ENCODE results near the gene CAP2.
"Not testable (repeated sequence)": the region's sequence is repeated elsewhere in the genome, so short reads cannot be mapped to it uniquely, and the experiment has no call there.

The CAP2 gene

GRCh38 chr6:17419189-17419575 lies 25.8 kb downstream of the CAP2 start:
- Histone ChIP-seq H3K27ac (peak overlapping the region in 10 of 11 experiments; percentile 58 to 100 (median 96); a peak in 20 of 22 replicates), H4K20me1 (no peaks in the 10 kb centered on the region), H3K9ac (peak overlapping the region in 9 of 11 experiments; percentile 52 to 93 (median 85); a peak in 18 of 22 replicates), H3K36me3 (peaks cover 0 to 36% (median 7%) of the 10 kb centered on the region in 11 experiments; a peak in 13 of 22 replicates), H3K4me2 (peak overlapping the region; percentile 57 to 90 (median 78)), H3K4me3 (peak overlapping the region in 3 of 10 experiments; percentile 12 to 30 (median 12); a peak in 2 of 20 replicates), H3K4me1 (peaks cover 31 to 83% (median 74%) of the 10 kb centered on the region in 10 experiments), H3K9me3 (replicated peaks in 1 of 11) (peaks cover 0 to 38% (median 27%) of the 10 kb centered on the region in 11 experiments; a peak in 16 of 22 replicates), H3K27me3 (no peaks in the 10 kb centered on the region)
- TF ChIP-seq Cebpa-rat (IDR thresholded peaks at IDR 0.05) = no peak

GRCh38 chr6:17420368-17420767 lies 27.0 kb downstream of the CAP2 start:
- Histone ChIP-seq H3K27me3 (no peaks in the 10 kb centered on the region), H3K4me2 (peak overlapping the region in 9 of 11 experiments; percentile 57 to 90 (median 80); a peak in 19 of 22 replicates), H4K20me1 (no peaks in the 10 kb centered on the region), H3K27ac (peak overlapping the region in 9 of 11 experiments; percentile 70 to 100 (median 96); a peak in 17 of 22 replicates), H3K36me3 (peaks cover 0 to 45% (median 15%) of the 10 kb centered on the region in 11 experiments; a peak in 13 of 22 replicates), H3K9me3 (replicated peaks in 1 of 11) (peaks cover 0 to 30% (median 17%) of the 10 kb centered on the region in 11 experiments; a peak in 13 of 22 replicates), H3K9ac (peak overlapping the region in 8 of 11 experiments; percentile 78 to 93 (median 85); a peak in 14 of 22 replicates), H3K4me3 (no peak overlapping the region), H3K4me1 (peaks cover 31 to 79% (median 73%) of the 10 kb centered on the region in 10 experiments)
- TF ChIP-seq Cebpa-rat (IDR thresholded peaks at IDR 0.05) = no peak

GRCh38 chr6:17421406-17421805 lies 28.0 kb downstream of the CAP2 start:
- peak overlapping the region in 9 of 11 experiments; percentile 42 to 83 (median 78); a peak in 17 of 22 replicates for H3K4me2 ChIP-seq
- peaks cover 0 to 23% (median 12%) of the 10 kb centered on the region in 11 experiments; a peak in 11 of 22 replicates for H3K9me3 ChIP-seq (replicated peaks in 1 of 11)
- no peak overlapping the region; a peak in 1 of 20 replicates for H3K4me3 ChIP-seq
- H4K20me1 ChIP-seq = no peaks in the 10 kb centered on the region
- H3K36me3 ChIP-seq = peaks cover 0 to 51% (median 24%) of the 10 kb centered on the region in 11 experiments; a peak in 16 of 22 replicates
- H3K4me1 ChIP-seq = peaks cover 31 to 69% (median 62%) of the 10 kb centered on the region in 10 experiments
- peak overlapping the region in 8 of 11 experiments; percentile 90 to 100 (median 98); a peak in 16 of 22 replicates for H3K27ac ChIP-seq
- H3K27me3 ChIP-seq = no peaks in the 10 kb centered on the region
- peak overlapping the region in 5 of 11 experiments; percentile 36 to 90 (median 52); a peak in 7 of 22 replicates for H3K9ac ChIP-seq
- TF ChIP-seq Cebpa-rat (IDR thresholded peaks at IDR 0.05) = no peak

GRCh38 chr6:17423026-17423425 lies 29.6 kb downstream of the CAP2 start:
- Histone ChIP-seq H3K9me3 (replicated peaks in 1 of 11) (peaks cover 0 to 30% (median 20%) of the 10 kb centered on the region in 11 experiments; a peak in 17 of 22 replicates), H3K4me1 (peaks cover 17 to 52% (median 46%) of the 10 kb centered on the region in 10 experiments), H3K27ac (peak overlapping the region in 8 of 11 experiments; percentile 9 to 100 (median 68); a peak in 12 of 22 replicates), H4K20me1 (no peaks in the 10 kb centered on the region), H3K36me3 (peaks cover 0 to 67% (median 38%) of the 10 kb centered on the region in 11 experiments; a peak in 18 of 22 replicates), H3K9ac (no peak overlapping the region; a peak in 1 of 22 replicates), H3K4me2 (peak overlapping the region in 4 of 11 experiments; percentile 13 to 40 (median 25); a peak in 4 of 22 replicates), H3K27me3 (no peaks in the 10 kb centered on the region), H3K4me3 (no peak overlapping the region)
- no peak for TF ChIP-seq Cebpa-rat (IDR thresholded peaks at IDR 0.05)

- no peak for TF ChIP-seq Cebpa-rat (IDR thresholded peaks at IDR 0.05)
These were observed 33.7 kb downstream of the CAP2 start for GRCh38 chr6:17427062-17427461.

GRCh38 chr6:17427617-17428016 lies 34.2 kb downstream of the CAP2 start:
- Histone ChIP-seq H3K4me3 (no peak overlapping the region), H3K4me1 (peaks cover 0 to 17% (median 7%) of the 10 kb centered on the region in 10 experiments; a peak in 14 of 20 replicates), H3K4me2 (no peak overlapping the region), H3K36me3 (peaks cover 0 to 72% (median 32%) of the 10 kb centered on the region in 11 experiments; a peak in 17 of 22 replicates), H3K27me3 (no peaks in the 10 kb centered on the region), H3K9ac (no peak overlapping the region), H4K20me1 (no peaks in the 10 kb centered on the region), H3K27ac (peak overlapping the region in 4 of 11 experiments; percentile 3 to 50 (median 34); a peak in 3 of 22 replicates), H3K9me3 (replicated peaks in 1 of 11) (peaks cover 0 to 26% (median 9%) of the 10 kb centered on the region in 11 experiments; a peak in 15 of 22 replicates)
- TF ChIP-seq Cebpa-rat (IDR thresholded peaks at IDR 0.05) = no peak

More at GRCh38 chr6:17427062-17427461, 33.7 kb downstream of the CAP2 start:
- Histone ChIP-seq H3K4me2 (no peak overlapping the region), H3K4me1 (peaks cover 0 to 22% (median 11%) of the 10 kb centered on the region in 10 experiments; a peak in 17 of 20 replicates), H3K27ac (peak overlapping the region in 5 of 11 experiments; percentile 3 to 50 (median 34); a peak in 7 of 22 replicates), H3K36me3 (peaks cover 0 to 77% (median 38%) of the 10 kb centered on the region in 11 experiments; a peak in 18 of 22 replicates), H4K20me1 (no peaks in the 10 kb centered on the region), H3K9me3 (replicated peaks in 1 of 11) (peaks cover 0 to 26% (median 14%) of the 10 kb centered on the region in 11 experiments; a peak in 15 of 22 replicates), H3K9ac (no peak overlapping the region), H3K4me3 (no peak overlapping the region), H3K27me3 (no peaks in the 10 kb centered on the region)

- not testable (repeated sequence) for H3K27me3 ChIP-seq, H3K9ac ChIP-seq, H4K20me1 ChIP-seq, H3K4me3 ChIP-seq
- Histone ChIP-seq H3K4me2 (0 out of 22 replicates have a peak overlapping the region, but pooled peaks of 1 of the 11 experiments have one; percentile 15), H3K9me3 (replicated peaks in 1 of 11) (peaks cover 0 to 27% (median 13%) of the 10 kb centered on the region in 11 experiments; a peak in 16 of 22 replicates), H3K27ac (peak overlapping the region in 5 of 11 experiments; percentile 1 to 35 (median 23); a peak in 4 of 22 replicates), H3K36me3 (peaks cover 0 to 68% (median 27%) of the 10 kb centered on the region in 11 experiments; a peak in 17 of 22 replicates), H3K4me1 (peaks cover 0 to 11% (median 4%) of the 10 kb centered on the region in 10 experiments; a peak in 8 of 20 replicates)
These were observed 35.3 kb downstream of the CAP2 start for GRCh38 chr6:17428595-17429120.

GRCh38 chr6:17429383-17430061 lies 36.1 kb downstream of the CAP2 start:
- Histone ChIP-seq H3K4me1 (peaks cover 0 to 11% (median 4%) of the 10 kb centered on the region in 10 experiments; a peak in 8 of 20 replicates), H3K27ac (peak overlapping the region in 4 of 11 experiments; percentile 1 to 25 (median 18); a peak in 3 of 22 replicates), H3K9ac (no peak overlapping the region), H3K27me3 (no peaks in the 10 kb centered on the region), H3K4me2 (no peak overlapping the region), H3K36me3 (peaks cover 0 to 68% (median 20%) of the 10 kb centered on the region in 11 experiments; a peak in 17 of 22 replicates), H3K9me3 (replicated peaks in 1 of 11) (peaks cover 7 to 28% (median 21%) of the 10 kb centered on the region in 11 experiments; a peak in 19 of 22 replicates), H4K20me1 (no peaks in the 10 kb centered on the region), H3K4me3 (no peak overlapping the region)
- TF ChIP-seq Cebpa-rat (IDR thresholded peaks at IDR 0.05) = no peak
